Suprapubic skin (tissue), 4 donors: Measurements from ENCODE around the gene ZC3H4.

Experiments
- POLR2A ChIP-seq, 2 donors: fragments of 450-650 bp; IDR thresholded peaks; one replicate each; pipeline ENCODE4 v1.6.1; 2017; ENCODE audit warnings: antibody characterized with exemption in 2 of 2, mild to moderate bottlenecking in 2 of 2, moderate library complexity in 2 of 2
- POLR2AphosphoS5 ChIP-seq, 3 donors: sonication (generic); formaldehyde crosslinking; IDR thresholded peaks; one replicate each; pipeline ENCODE4 v1.6.1; 2017; ENCODE audit warnings: antibody characterized with exemption in 3 of 3
- TF ChIP-seq, protein P1 (sequence below), 2 donors: fragments of 200-600 bp in 1 of 2; fragments of 450-650 bp in 1 of 2; sonication (generic) in 1 of 2; IDR thresholded peaks; one replicate each; pipeline ENCODE4 v1.5.1; 2016 to 2019; ENCODE audit warnings: antibody characterized with exemption in 2 of 2, mild to moderate bottlenecking in 1 of 2, moderate library complexity in 1 of 2

DNA sequence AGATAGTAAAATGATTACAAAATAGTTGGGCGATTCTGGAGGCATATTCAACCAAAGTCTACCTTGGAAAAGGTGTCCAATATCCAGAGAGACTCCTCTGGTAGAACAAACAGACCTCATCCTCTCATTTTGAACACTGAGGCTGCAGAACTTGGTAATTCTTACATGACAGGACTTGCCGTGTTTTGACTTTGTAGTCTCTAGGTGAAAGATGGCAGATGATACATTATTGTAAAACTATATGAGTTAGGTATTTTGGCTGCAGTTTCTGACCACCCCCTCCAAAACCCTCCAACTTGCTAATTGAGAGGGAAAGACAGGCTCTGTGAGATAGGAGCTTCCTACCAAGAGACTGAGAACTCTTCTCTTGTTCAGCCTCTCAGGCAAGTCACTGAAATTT, 39.7 kb upstream of the ZC3H4 start:
- TF ChIP-seq POLR2AphosphoS5 (IDR thresholded peaks at IDR 0.05), result no peak
- TF ChIP-seq, protein P1, sequence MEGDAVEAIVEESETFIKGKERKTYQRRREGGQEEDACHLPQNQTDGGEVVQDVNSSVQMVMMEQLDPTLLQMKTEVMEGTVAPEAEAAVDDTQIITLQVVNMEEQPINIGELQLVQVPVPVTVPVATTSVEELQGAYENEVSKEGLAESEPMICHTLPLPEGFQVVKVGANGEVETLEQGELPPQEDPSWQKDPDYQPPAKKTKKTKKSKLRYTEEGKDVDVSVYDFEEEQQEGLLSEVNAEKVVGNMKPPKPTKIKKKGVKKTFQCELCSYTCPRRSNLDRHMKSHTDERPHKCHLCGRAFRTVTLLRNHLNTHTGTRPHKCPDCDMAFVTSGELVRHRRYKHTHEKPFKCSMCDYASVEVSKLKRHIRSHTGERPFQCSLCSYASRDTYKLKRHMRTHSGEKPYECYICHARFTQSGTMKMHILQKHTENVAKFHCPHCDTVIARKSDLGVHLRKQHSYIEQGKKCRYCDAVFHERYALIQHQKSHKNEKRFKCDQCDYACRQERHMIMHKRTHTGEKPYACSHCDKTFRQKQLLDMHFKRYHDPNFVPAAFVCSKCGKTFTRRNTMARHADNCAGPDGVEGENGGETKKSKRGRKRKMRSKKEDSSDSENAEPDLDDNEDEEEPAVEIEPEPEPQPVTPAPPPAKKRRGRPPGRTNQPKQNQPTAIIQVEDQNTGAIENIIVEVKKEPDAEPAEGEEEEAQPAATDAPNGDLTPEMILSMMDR (IDR thresholded peaks at IDR 0.05), result no peak
- no peak for TF ChIP-seq POLR2A (IDR thresholded peaks at IDR 0.05)
